Type B pancreatic cell (in vitro differentiated cells): Measurements from ENCODE around the gene SMC5. TPM values are rescaled to one million over a fixed set of nuclear protein-coding genes. Genes with fewer than 3 reads are reported as not detected.
A peak's percentile ranks its signal among the peaks of the same experiment; 100 is the strongest.

Experiments used
- DNase-seq: peaks from one replicate; pipeline ENCODE4 v3.0.0; 2021; ENCODE audit warnings: mixed read lengths; ENCODE audit not compliant: unreplicated experiment; ENCODE audit errors: extremely low spot score
- H3K27ac Mint-ChIP-seq: 2 replicates; pipeline ENCODE4 v1.8.0; 2021; ENCODE audit warnings: mild to moderate bottlenecking, mixed read lengths
- H3K27me3 Mint-ChIP-seq: 2 replicates; pipeline ENCODE4 v1.8.0; 2021; ENCODE audit warnings: mixed read lengths
- H3K36me3 Mint-ChIP-seq: 2 replicates; pipeline ENCODE4 v1.8.0; 2021; ENCODE audit warnings: mixed read lengths
- H3K4me1 Mint-ChIP-seq: one replicate; pipeline ENCODE4 v1.8.0; 2021; ENCODE audit warnings: mixed read lengths; ENCODE audit not compliant: unreplicated experiment
- H3K4me3 Mint-ChIP-seq: 2 replicates; pipeline ENCODE4 v1.8.0; 2021; ENCODE audit warnings: mild to moderate bottlenecking, mixed read lengths
- H3K9me3 Mint-ChIP-seq: 2 replicates; pipeline ENCODE4 v1.8.0; 2021; ENCODE audit warnings: mixed read lengths
- CTCF ChIP-seq: fragments of 200-600 bp; sonication (generic); conservative IDR thresholded peaks from 2 replicates; pipeline ENCODE4 v1.5.0; 2021; ENCODE audit warnings: antibody characterized with exemption, mild to moderate bottlenecking
- total RNA-seq: library from RNA; stranded (reverse); gene quantifications from 2 replicates; pipeline ENCODE4 v1.2.1, GENCODE V29; 2021; ENCODE audit warnings: low replicate concordance

SMC5 gene
- total RNA-seq, 1 donor from 2014 or later, result 33.9 TPM

- Mint-ChIP-seq H3K27ac (no peak overlapping the region), H3K36me3 (peaks cover 23% of the 10 kb centered on the region), H3K27me3 (no peaks in the 10 kb centered on the region), H3K9me3 (no peaks in the 10 kb centered on the region), H3K4me3 (no peak overlapping the region), H3K4me1 (no peaks in the 10 kb centered on the region)
- TF ChIP-seq CTCF, result peak; percentile 81
- DNase-seq, result no peak
These were observed 81.8 kb downstream of the SMC5 start for GRCh38 chr9:70340572-70340971.

GRCh38 chr9:70347046-70347445 is 88.3 kb downstream of the SMC5 start:
- no peak for DNase-seq
- H3K4me3 Mint-ChIP-seq, result no peak overlapping the region
- peaks cover 43% of the 10 kb centered on the region for H3K36me3 Mint-ChIP-seq
- H3K27me3 Mint-ChIP-seq, result no peaks in the 10 kb centered on the region
- H3K4me1 Mint-ChIP-seq, result no peaks in the 10 kb centered on the region
- H3K9me3 Mint-ChIP-seq, result no peaks in the 10 kb centered on the region
- TF ChIP-seq CTCF, result no peak
- H3K27ac Mint-ChIP-seq, result no peak overlapping the region

DNA sequence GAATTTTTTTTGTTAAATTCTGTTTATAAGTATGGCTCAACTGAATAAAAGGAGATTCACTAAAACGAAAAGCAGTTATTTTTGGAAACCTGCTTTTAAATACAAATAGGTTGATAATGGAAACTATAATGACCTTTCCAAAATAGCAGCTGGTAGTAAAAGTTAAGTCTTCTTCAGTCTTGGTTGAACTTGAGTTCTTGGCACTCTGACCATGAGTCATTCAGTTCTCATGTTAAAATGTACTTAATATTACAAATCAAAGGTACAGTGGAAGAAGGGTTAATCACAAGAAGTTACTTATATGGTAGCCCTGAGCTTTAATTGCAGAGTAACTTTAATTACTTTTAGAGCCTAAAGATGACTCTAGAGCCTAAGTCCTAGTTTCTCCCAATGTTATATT is 93.6 kb downstream of the SMC5 start:
- Mint-ChIP-seq H3K27ac (no peak overlapping the region), H3K27me3 (no peaks in the 10 kb centered on the region), H3K36me3 (peaks cover 21% of the 10 kb centered on the region), H3K4me1 (no peaks in the 10 kb centered on the region), H3K4me3 (no peak overlapping the region), H3K9me3 (no peaks in the 10 kb centered on the region)
- no peak for DNase-seq
- TF ChIP-seq CTCF, result no peak

DNA sequence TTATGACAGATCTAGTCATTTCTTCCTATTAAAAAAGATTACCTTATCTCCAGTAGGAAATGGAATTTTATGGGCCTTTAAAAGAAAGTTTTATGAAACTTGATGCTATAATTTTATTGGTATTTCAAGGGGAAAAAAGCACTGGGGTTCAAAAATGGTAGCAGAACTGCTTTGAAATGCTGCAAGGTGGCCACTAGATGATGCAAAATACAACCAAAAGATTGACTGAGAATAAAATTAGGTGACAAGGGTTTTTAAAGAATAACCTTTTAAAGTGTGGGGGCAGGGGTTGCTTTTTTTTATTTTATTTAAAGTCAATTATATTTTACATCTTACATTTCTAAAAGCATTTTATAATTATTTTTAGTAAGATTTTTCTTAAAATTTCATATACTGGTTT is 94.0 kb downstream of the SMC5 start:
- H3K36me3 Mint-ChIP-seq, result peaks cover 22% of the 10 kb centered on the region
- H3K4me3 Mint-ChIP-seq, result no peak overlapping the region
- DNase-seq, result no peak
- H3K4me1 Mint-ChIP-seq, result no peaks in the 10 kb centered on the region
- TF ChIP-seq CTCF, result peak; percentile 40
- no peaks in the 10 kb centered on the region for H3K9me3 Mint-ChIP-seq
- H3K27me3 Mint-ChIP-seq, result no peaks in the 10 kb centered on the region
- no peak overlapping the region for H3K27ac Mint-ChIP-seq

- Mint-ChIP-seq H3K4me3 (no peak overlapping the region), H3K27ac (no peak overlapping the region), H3K27me3 (no peaks in the 10 kb centered on the region), H3K9me3 (no peaks in the 10 kb centered on the region), H3K36me3 (peaks cover 11% of the 10 kb centered on the region), H3K4me1 (no peaks in the 10 kb centered on the region)
- no peak for DNase-seq
- no peak for TF ChIP-seq CTCF
These were observed 97.0 kb downstream of the SMC5 start for GRCh38 chr9:70355801-70356200.

- no peak for TF ChIP-seq CTCF
- DNase-seq, result no peak
- H3K36me3 Mint-ChIP-seq, result peaks cover 7% of the 10 kb centered on the region
- no peak overlapping the region for H3K4me3 Mint-ChIP-seq
- H3K4me1 Mint-ChIP-seq, result no peaks in the 10 kb centered on the region
- H3K27ac Mint-ChIP-seq, result no peak overlapping the region
- no peaks in the 10 kb centered on the region for H3K9me3 Mint-ChIP-seq
- H3K27me3 Mint-ChIP-seq, result no peaks in the 10 kb centered on the region
These were observed 104.2 kb downstream of the SMC5 start for GRCh38 chr9:70362952-70363351.
